Measurements from ENCODE around the gene ASB1. TPM values are rescaled to one million over a fixed set of nuclear protein-coding genes. Genes with fewer than 3 reads are reported as not detected.

Gene ASB1
- total RNA-seq, 2 experiments from 2014 or later = 14.3 to 19.6 TPM

GRCh38 chr2:238488347-238488826 lies 61.7 kb downstream of the ASB1 start:
- ChIA-PET POLR2A (no interaction called here), CTCF (no interaction called here)
- Mint-ChIP-seq H3K36me3 (ENCODE audit: low read depth) (no peaks in the 10 kb centered on the region), H3K4me3 (no peak overlapping the region), H3K4me1 (ENCODE audit: low read depth) (peaks cover 15% of the 10 kb centered on the region), H3K27ac (no peak overlapping the region), H3K9me3 (no peaks in the 10 kb centered on the region), H3K27me3 (no peaks in the 10 kb centered on the region)
- intact Hi-C loops (cut with DNase I, micrococcal nuclease) = no loop called here
- Histone ChIP-seq H3K27ac (ENCODE audit: low read depth in 1 of 2, low read length in 2 of 2) (no peak overlapping the region), H3K9me3 (ENCODE audit: control insufficient read depth in 1 of 2, insufficient read depth in 1 of 2, low read length in 2 of 2) (peaks cover 0 to 9% of the 10 kb centered on the region in 2 experiments), H3K36me3 (ENCODE audit: insufficient read depth, low read length) (no peaks in the 10 kb centered on the region), H3K4me1 (ENCODE audit: insufficient read depth, low read length) (peaks cover 8% of the 10 kb centered on the region), H3K27me3 (ENCODE audit: control insufficient read depth in 1 of 2, insufficient read depth in 2 of 2, low read length in 2 of 2) (no peaks in the 10 kb centered on the region), H3K4me3 (ENCODE audit: low read length) (no peak overlapping the region)
- ATAC-seq (ENCODE audit: poor library complexity) (no peak), DNase-seq (no peak)
- TF ChIP-seq, protein P1, sequence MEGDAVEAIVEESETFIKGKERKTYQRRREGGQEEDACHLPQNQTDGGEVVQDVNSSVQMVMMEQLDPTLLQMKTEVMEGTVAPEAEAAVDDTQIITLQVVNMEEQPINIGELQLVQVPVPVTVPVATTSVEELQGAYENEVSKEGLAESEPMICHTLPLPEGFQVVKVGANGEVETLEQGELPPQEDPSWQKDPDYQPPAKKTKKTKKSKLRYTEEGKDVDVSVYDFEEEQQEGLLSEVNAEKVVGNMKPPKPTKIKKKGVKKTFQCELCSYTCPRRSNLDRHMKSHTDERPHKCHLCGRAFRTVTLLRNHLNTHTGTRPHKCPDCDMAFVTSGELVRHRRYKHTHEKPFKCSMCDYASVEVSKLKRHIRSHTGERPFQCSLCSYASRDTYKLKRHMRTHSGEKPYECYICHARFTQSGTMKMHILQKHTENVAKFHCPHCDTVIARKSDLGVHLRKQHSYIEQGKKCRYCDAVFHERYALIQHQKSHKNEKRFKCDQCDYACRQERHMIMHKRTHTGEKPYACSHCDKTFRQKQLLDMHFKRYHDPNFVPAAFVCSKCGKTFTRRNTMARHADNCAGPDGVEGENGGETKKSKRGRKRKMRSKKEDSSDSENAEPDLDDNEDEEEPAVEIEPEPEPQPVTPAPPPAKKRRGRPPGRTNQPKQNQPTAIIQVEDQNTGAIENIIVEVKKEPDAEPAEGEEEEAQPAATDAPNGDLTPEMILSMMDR (IDR thresholded peaks at IDR 0.05) = no peak

GRCh38 chr2:238489431-238489830 lies 62.7 kb downstream of the ASB1 start:
- TF ChIP-seq, protein P1 (IDR thresholded peaks at IDR 0.05) = no peak
- Mint-ChIP-seq H3K36me3 (ENCODE audit: low read depth) (no peaks in the 10 kb centered on the region), H3K27me3 (no peaks in the 10 kb centered on the region), H3K4me3 (no peak overlapping the region), H3K4me1 (ENCODE audit: low read depth) (peaks cover 26% of the 10 kb centered on the region), H3K9me3 (no peaks in the 10 kb centered on the region), H3K27ac (no peak overlapping the region)
- intact Hi-C loops (cut with DNase I, micrococcal nuclease) = no loop called here
- no peak overlapping the region for H3K27ac ChIP-seq (ENCODE audit: low read depth in 1 of 2, low read length in 2 of 2)
- peaks cover 0 to 8% of the 10 kb centered on the region in 2 experiments for H3K9me3 ChIP-seq (ENCODE audit: control insufficient read depth in 1 of 2, insufficient read depth in 1 of 2, low read length in 2 of 2)
- no peak for DNase-seq
- POLR2A ChIA-PET = no interaction called here
- H3K36me3 ChIP-seq (ENCODE audit: insufficient read depth, low read length) = no peaks in the 10 kb centered on the region
- no peak overlapping the region for H3K4me3 ChIP-seq (ENCODE audit: low read length)
- CTCF ChIA-PET = no interaction called here
- peaks cover 19% of the 10 kb centered on the region for H3K4me1 ChIP-seq (ENCODE audit: insufficient read depth, low read length)
- no peaks in the 10 kb centered on the region for H3K27me3 ChIP-seq (ENCODE audit: control insufficient read depth in 1 of 2, insufficient read depth in 2 of 2, low read length in 2 of 2)
- ATAC-seq (ENCODE audit: poor library complexity) = no peak

DNA sequence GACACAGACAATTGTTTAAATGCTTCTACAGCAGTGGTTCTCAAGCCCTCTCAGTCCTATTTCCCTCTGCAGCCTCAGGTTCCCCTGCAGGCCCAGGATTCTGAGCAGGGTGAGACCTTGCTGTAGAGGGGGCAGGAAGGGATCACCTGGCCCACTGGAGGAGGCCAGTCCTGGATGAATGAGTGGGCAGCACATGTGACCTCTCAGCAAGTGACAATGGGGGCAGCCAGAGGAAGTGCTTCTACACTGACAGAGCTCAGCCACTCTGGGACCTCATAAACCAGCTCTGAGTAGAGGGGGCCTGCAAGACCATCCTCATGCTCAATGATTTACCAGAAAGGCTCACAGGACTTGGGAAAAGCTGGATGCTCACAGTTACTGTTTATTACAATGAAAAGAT lies 63.2 kb downstream of the ASB1 start:
- H3K36me3 ChIP-seq (ENCODE audit: insufficient read depth, low read length) = no peaks in the 10 kb centered on the region
- intact Hi-C loops (cut with DNase I, micrococcal nuclease) = no loop called here
- DNase-seq = no peak
- no peak overlapping the region for H3K27ac ChIP-seq (ENCODE audit: low read depth in 1 of 2, low read length in 2 of 2)
- no peaks in the 10 kb centered on the region for H3K27me3 ChIP-seq (ENCODE audit: control insufficient read depth in 1 of 2, insufficient read depth in 2 of 2, low read length in 2 of 2)
- H3K9me3 ChIP-seq (ENCODE audit: control insufficient read depth in 1 of 2, insufficient read depth in 1 of 2, low read length in 2 of 2) = peaks cover 0 to 4% of the 10 kb centered on the region in 2 experiments
- CTCF ChIA-PET = no interaction called here
- H3K4me3 ChIP-seq (ENCODE audit: low read length) = no peak overlapping the region
- Mint-ChIP-seq H3K27ac (no peak overlapping the region), H3K4me1 (ENCODE audit: low read depth) (peaks cover 31% of the 10 kb centered on the region), H3K4me3 (no peak overlapping the region), H3K27me3 (no peaks in the 10 kb centered on the region), H3K9me3 (no peaks in the 10 kb centered on the region), H3K36me3 (ENCODE audit: low read depth) (no peaks in the 10 kb centered on the region)
- H3K4me1 ChIP-seq (ENCODE audit: insufficient read depth, low read length) = peaks cover 23% of the 10 kb centered on the region
- no peak for ATAC-seq (ENCODE audit: poor library complexity)
- TF ChIP-seq, protein P1 (IDR thresholded peaks at IDR 0.05) = no peak
- POLR2A ChIA-PET = no interaction called here

Data from CD4-positive, alpha-beta T cell (primary cell).